Uterus (tissue), 2 donors: ENCODE data around the gene GALNT15.

Experiments used
- CTCF ChIP-seq, 4 experiments: fragments of 200-600 bp in 2 of 4; fragments of 450-650 bp in 2 of 4; sonication (generic) in 2 of 4; IDR thresholded peaks; one replicate each; pipeline ENCODE4 v1.5.1; 2016 to 2019; ENCODE audit warnings: antibody characterized with exemption in 4 of 4, mild to moderate bottlenecking in 2 of 4, moderate library complexity in 1 of 4
- POLR2A ChIP-seq, 2 donors: fragments of 450-650 bp; IDR thresholded peaks; one replicate each; pipeline ENCODE4 v1.6.1; 2016; ENCODE audit warnings: antibody characterized with exemption in 2 of 2, mild to moderate bottlenecking in 1 of 2, moderate library complexity in 1 of 2

DNA sequence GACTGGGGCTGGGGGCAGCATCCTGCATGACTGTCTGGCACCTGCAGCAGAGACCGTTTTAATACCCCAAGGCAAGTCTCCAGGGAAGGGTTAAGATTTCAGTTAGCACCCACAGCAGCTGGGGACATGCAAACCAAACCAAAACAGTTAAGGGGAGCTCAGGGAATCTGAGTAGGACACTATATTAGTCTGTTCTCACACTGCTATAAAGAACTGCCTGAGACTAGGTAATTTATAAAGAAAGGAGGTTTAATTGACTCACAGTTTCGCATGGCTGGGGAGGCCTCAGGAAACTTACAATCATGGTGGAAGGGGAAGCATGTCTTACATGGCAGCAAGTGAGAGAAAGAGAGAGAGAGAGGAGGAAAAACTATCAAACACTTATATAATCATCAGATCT lies 25.3 kb downstream of the GALNT15 start:
- no peak for TF ChIP-seq POLR2A (IDR thresholded peaks at IDR 0.05)
- TF ChIP-seq CTCF (IDR thresholded peaks at IDR 0.05) = no peak
